ENCODE results near the gene ECE1.

ECE1 gene

GRCh38 chr1:21324368-21325141 lies 34.3 kb upstream of the ECE1 start:
- H3K27ac ChIP-seq = peak overlapping the region; percentile 98
- DNase-seq (ENCODE audit: low spot score) = peak; percentile 98
- TF ChIP-seq CTCF (IDR thresholded peaks at IDR 0.05) = no peak
- H3K4me3 ChIP-seq = peak overlapping the region; percentile 54

- Histone ChIP-seq H3K4me3 (no peak overlapping the region), H3K27ac (peak overlapping the region; percentile 95 to 98)
- no peak for DNase-seq (ENCODE audit: low spot score)
- no peak for TF ChIP-seq CTCF (IDR thresholded peaks at IDR 0.05)
Observed at GRCh38 chr1:21323091-21323490, 32.8 kb upstream of the ECE1 start.

GRCh38 chr1:21322681-21323016 lies 32.4 kb upstream of the ECE1 start:
- no peak for DNase-seq (ENCODE audit: low spot score)
- peak overlapping the region; percentile 5 for H3K4me3 ChIP-seq
- TF ChIP-seq CTCF (IDR thresholded peaks at IDR 0.05) = no peak
- peak overlapping the region; percentile 95 to 98 for H3K27ac ChIP-seq

GRCh38 chr1:21321963-21322680 lies 31.9 kb upstream of the ECE1 start:
- no peak for DNase-seq (ENCODE audit: low spot score)

GRCh38 chr1:21320410-21321108 lies 30.3 kb upstream of the ECE1 start:
- no peak for DNase-seq (ENCODE audit: low spot score)
- peak overlapping the region; percentile 95 to 98 for H3K27ac ChIP-seq
- H3K4me3 ChIP-seq = no peak overlapping the region
- TF ChIP-seq CTCF (IDR thresholded peaks at IDR 0.05) = no peak

More at GRCh38 chr1:21321963-21322680, 31.9 kb upstream of the ECE1 start:
- H3K27ac ChIP-seq = peak overlapping the region; percentile 95 to 98
- H3K4me3 ChIP-seq = peak overlapping the region; percentile 5
- no peak for TF ChIP-seq CTCF (IDR thresholded peaks at IDR 0.05)

- Histone ChIP-seq H3K4me3 (peak overlapping the region; percentile 20), H3K27ac (peak overlapping the region; percentile 95 to 98)
- no peak for TF ChIP-seq CTCF (IDR thresholded peaks at IDR 0.05)
- DNase-seq (ENCODE audit: low spot score) = no peak
Observed at GRCh38 chr1:21319447-21320407, 29.5 kb upstream of the ECE1 start.
